ENCODE measurements around the gene USP2. TPM values are rescaled to one million over a fixed set of nuclear protein-coding genes. Genes with fewer than 3 reads are reported as not detected.
A peak's percentile ranks its signal among the peaks of the same experiment; 100 is the strongest.

The USP2 gene
- total RNA-seq, 1 donor from 2014 or later, result 6.7 TPM

GRCh38 chr11:119418759-119419158 is 37.3 kb upstream of the USP2 start:
- Histone ChIP-seq H3K4me1 (ENCODE audit: insufficient read depth, low read length) (peaks cover 45% of the 10 kb centered on the region), H3K4me2 (ENCODE audit: low read length) (no peak overlapping the region), H3K27me3 (ENCODE audit: insufficient read depth, low read length) (no peaks in the 10 kb centered on the region), H3K9ac (ENCODE audit: low read length) (peak overlapping the region; percentile 78), H3K9me3 (ENCODE audit: insufficient read depth, low read depth, low read length) (no peaks in the 10 kb centered on the region), H2AFZ (ENCODE audit: low read depth, low read length) (no peak overlapping the region), H3K4me3 (ENCODE audit: insufficient read depth, low read depth, low read length) (no peak overlapping the region), H3K36me3 (ENCODE audit: insufficient read depth, low read length) (peaks cover 8% of the 10 kb centered on the region), H4K20me1 (ENCODE audit: insufficient read depth, low read length) (peaks cover 30% of the 10 kb centered on the region), H3K27ac (ENCODE audit: low read depth, low read length) (peak overlapping the region; percentile 93), H3K79me2 (ENCODE audit: insufficient read depth, low read length) (peaks cover 43% of the 10 kb centered on the region)
- FAIRE-seq, result no peak
- Mint-ChIP-seq H3K27me3 (ENCODE audit: low read depth, unreplicated experiment) (peaks cover 4% of the 10 kb centered on the region), H3K36me3 (ENCODE audit: low read depth, unreplicated experiment) (peaks cover 25% of the 10 kb centered on the region), H3K4me3 (ENCODE audit: unreplicated experiment) (no peak overlapping the region), H3K4me1 (ENCODE audit: low read depth, unreplicated experiment) (peaks cover 16% of the 10 kb centered on the region), H3K27ac (ENCODE audit: unreplicated experiment) (no peak overlapping the region), H3K9me3 (ENCODE audit: unreplicated experiment) (no peaks in the 10 kb centered on the region)
- no peak for DNase-seq (ENCODE audit: low read depth)
- TF ChIP-seq EZH2 (IDR thresholded peaks at IDR 0.05; ENCODE audit: insufficient read depth, low read length) (no peak), CTCF (IDR thresholded peaks at IDR 0.05; ENCODE audit: insufficient read depth, low read depth, low read length) (no peak)

GRCh38 chr11:119417726-119418540 is 36.4 kb upstream of the USP2 start:
- Histone ChIP-seq H3K4me2 (ENCODE audit: low read length) (peak overlapping the region; percentile 82), H4K20me1 (ENCODE audit: insufficient read depth, low read length) (peaks cover 30% of the 10 kb centered on the region), H3K4me1 (ENCODE audit: insufficient read depth, low read length) (peaks cover 45% of the 10 kb centered on the region), H2AFZ (ENCODE audit: low read depth, low read length) (no peak overlapping the region), H3K79me2 (ENCODE audit: insufficient read depth, low read length) (peaks cover 41% of the 10 kb centered on the region), H3K4me3 (ENCODE audit: insufficient read depth, low read depth, low read length) (peak overlapping the region; percentile 40), H3K27me3 (ENCODE audit: insufficient read depth, low read length) (no peaks in the 10 kb centered on the region), H3K9ac (ENCODE audit: low read length) (peak overlapping the region; percentile 78), H3K36me3 (ENCODE audit: insufficient read depth, low read length) (peaks cover 8% of the 10 kb centered on the region), H3K9me3 (ENCODE audit: insufficient read depth, low read depth, low read length) (no peaks in the 10 kb centered on the region), H3K27ac (ENCODE audit: low read depth, low read length) (peak overlapping the region; percentile 93)
- FAIRE-seq (peak; percentile 95), DNase-seq (ENCODE audit: low read depth) (peak; percentile 98)
- Mint-ChIP-seq H3K4me1 (ENCODE audit: low read depth, unreplicated experiment) (peaks cover 16% of the 10 kb centered on the region), H3K36me3 (ENCODE audit: low read depth, unreplicated experiment) (peaks cover 27% of the 10 kb centered on the region), H3K9me3 (ENCODE audit: unreplicated experiment) (no peaks in the 10 kb centered on the region), H3K27ac (ENCODE audit: unreplicated experiment) (no peak overlapping the region), H3K27me3 (ENCODE audit: low read depth, unreplicated experiment) (peaks cover 4% of the 10 kb centered on the region), H3K4me3 (ENCODE audit: unreplicated experiment) (no peak overlapping the region)
- TF ChIP-seq CTCF (IDR thresholded peaks at IDR 0.05; ENCODE audit: insufficient read depth, low read depth, low read length) (no peak), EZH2 (IDR thresholded peaks at IDR 0.05; ENCODE audit: insufficient read depth, low read length) (no peak)
